Pulmonary artery endothelial cell (primary cell): ENCODE data around the gene HS3ST6. TPM values are rescaled to one million over a fixed set of nuclear protein-coding genes. Genes with fewer than 3 reads are reported as not detected.
"Not testable (repeated sequence)": the region's sequence is repeated elsewhere in the genome, so short reads cannot be mapped to it uniquely, and the experiment has no call there.

Experiments
- DNase-seq: peaks from one replicate; pipeline ENCODE4 v3.0.0-alpha.2; 2011; ENCODE audit warnings: low read depth, low spot score
- total RNA-seq: library from RNA; depleted of rRNA; stranded (reverse); fragments of >200 nt; gene quantifications from 2 replicates; pipeline ENCODE4 v1.2.3, GENCODE V29; 2014

Gene HS3ST6
- total RNA-seq, 1 donor from 2014 or later: not detected

GRCh38 chr16:1926271-1926670 lies 8.1 kb upstream of the HS3ST6 start:
- DNase-seq: no peak

GRCh38 chr16:1924095-1924494 lies 5.9 kb upstream of the HS3ST6 start:
- DNase-seq: no peak

DNA sequence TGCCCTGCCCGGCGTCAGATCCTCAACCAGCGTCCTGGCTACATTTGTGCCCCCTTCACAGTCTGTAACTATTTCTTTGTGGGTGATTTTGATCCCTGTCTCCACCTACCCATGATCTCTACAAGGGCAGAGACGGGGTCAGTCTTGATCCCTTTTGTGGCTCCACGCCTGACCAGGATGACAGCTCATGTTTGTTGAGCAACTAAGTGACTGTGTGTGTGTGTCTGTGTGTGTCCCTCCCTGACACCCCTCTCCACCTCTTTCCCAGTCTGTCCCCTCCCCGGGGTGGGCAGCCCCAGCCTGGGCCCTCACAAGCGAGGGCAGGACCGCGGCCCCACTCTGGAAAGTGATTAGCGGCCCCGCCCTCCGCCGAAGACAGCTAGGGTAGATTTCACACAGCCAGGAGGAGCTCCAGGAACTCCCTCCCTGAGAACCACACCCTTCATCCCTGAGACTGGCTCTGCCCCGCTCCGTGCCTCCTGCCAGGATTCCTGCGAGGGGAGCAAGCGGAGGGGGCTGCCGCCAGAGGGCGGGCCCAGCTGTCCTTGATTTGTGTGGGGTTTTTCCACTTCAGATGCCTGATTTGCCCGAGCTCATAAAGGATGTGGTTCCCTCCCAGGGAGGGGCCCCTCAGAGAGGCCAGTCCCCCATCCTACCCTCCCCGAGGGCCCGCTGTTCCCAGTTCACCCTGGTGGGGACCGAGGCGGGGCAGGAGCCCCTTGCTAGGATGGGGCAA lies 5.3 kb upstream of the HS3ST6 start:
- DNase-seq: no peak

- DNase-seq: no peak
Measured at GRCh38 chr16:1922357-1922756, 4.1 kb upstream of the HS3ST6 start.

- no peak for DNase-seq
Measured at GRCh38 chr16:1920727-1921171, 2.5 kb upstream of the HS3ST6 start.

DNA sequence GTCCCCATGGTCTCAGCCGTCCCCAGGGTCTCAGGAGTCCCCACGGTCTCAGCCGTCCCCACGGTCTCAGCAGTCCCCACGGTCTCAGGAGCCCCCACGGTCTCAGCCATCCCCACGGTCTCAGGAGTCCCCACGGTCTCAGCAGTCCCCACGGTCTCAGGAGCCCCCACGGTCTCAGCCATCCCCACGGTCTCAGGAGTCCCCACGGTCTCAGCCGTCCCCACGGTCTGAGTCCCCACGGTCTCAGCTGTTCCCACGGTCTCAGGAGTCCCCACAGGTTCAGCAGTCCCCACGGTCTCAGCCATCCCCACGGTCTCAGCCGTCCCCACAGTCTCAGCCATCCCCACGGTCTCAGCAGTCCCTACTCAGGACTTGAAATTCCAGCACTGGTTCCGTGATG lies 1.9 kb upstream of the HS3ST6 start:
- not testable (repeated sequence) for DNase-seq

GRCh38 chr16:1919327-1919998 lies 1.2 kb upstream of the HS3ST6 start:
- DNase-seq: no peak

- DNase-seq: no peak
Measured at GRCh38 chr16:1917665-1918350, 407 bp downstream of the HS3ST6 start.

DNA sequence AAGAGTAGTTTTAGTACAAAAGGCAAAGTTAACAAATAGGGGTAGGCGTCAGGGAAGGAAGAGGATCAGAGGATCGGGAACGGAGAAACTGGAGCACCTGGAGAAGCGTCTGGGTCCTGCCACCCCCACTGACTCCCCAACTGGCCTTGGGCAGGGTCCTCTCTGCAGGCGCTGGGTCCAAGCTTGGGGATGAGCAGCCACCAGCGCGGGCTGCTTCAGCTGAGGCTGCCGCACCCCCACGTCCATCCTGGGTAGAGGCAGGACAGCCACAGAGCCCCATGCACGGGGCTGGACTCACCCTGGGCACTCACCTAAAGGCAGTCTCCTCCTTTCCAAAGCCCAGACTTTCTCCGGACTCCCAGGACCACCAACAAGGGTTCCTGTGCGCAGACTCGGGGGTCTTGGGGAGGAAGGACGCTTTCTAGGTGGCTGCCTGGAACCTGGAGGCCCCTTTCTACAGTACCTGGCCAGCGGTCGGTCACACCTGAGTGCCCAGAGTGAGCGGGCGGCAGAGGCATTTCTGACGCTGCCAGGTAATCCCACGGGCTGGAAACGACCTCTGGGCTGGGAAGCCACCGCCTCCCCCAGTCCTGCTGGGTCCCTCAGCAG lies 1.1 kb downstream of the HS3ST6 start:
- no peak for DNase-seq

DNA sequence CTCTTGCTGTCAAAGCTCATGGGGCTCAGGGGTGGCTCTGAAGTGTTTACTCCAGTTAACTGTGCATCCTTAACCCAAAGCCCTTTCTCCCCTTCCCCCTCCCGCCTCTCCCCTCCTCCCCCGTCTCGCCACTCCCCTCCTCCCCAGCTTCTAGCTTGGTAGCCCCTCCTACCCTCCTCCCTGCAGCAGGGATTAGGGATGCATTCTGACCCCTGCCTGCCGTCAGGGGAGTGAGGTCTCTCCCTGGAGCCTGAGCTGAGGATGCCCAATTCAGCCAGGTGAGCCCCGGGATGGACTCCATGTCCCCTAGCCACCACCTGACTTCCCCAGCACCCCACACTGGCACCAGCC lies 1.6 kb downstream of the HS3ST6 start:
- no peak for DNase-seq

GRCh38 chr16:1915732-1916639 lies 2.2 kb downstream of the HS3ST6 start:
- no peak for DNase-seq

- no peak for DNase-seq
Measured at GRCh38 chr16:1914988-1915387, 3.2 kb downstream of the HS3ST6 start.

GRCh38 chr16:1914084-1914608 lies 4.1 kb downstream of the HS3ST6 start:
- DNase-seq: no peak

GRCh38 chr16:1913327-1914083 lies 4.7 kb downstream of the HS3ST6 start:
- no peak for DNase-seq

- no peak for DNase-seq
Measured at GRCh38 chr16:1912215-1912543, 6.0 kb downstream of the HS3ST6 start.

DNA sequence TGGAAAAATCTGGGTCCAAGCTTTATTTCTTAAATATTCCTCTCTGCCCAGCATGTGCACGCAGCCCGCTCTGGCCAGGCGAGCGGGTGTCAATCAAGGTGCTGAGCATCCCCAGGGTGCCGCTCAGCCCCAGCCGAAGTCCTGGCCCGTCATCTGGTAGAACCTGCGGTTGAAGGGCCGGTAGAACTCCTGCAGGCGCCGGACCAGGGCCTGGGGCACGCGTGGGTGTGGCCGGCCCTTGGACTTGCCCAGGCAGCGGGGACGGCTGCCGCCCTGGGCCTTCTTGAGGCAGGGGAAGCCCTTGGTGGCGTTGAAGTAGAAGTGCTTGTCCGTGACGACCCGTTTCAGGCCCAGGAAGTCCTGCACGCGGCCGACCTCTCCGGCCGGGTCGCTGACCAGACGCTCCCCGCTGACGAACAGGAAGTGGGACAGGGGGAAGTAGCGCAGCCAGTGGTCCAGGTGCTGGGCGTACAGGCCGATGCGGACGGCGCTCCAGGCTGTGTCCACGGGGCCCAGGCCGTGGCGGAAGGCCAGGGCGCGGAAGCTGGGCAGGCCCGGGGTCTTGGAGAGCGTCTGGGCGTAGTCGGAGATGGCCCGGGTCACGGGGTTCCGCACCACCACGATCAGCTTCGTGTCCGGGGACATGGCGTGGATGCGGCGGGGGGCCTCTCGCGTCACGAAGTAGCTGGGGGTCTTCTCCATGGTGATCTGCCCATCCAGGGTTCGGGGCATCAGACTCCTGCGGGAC lies 6.6 kb downstream of the HS3ST6 start:
- DNase-seq: no peak

GRCh38 chr16:1909561-1910231 lies 8.5 kb downstream of the HS3ST6 start:
- DNase-seq: no peak

GRCh38 chr16:1908983-1909382 lies 9.2 kb downstream of the HS3ST6 start:
- no peak for DNase-seq

DNA sequence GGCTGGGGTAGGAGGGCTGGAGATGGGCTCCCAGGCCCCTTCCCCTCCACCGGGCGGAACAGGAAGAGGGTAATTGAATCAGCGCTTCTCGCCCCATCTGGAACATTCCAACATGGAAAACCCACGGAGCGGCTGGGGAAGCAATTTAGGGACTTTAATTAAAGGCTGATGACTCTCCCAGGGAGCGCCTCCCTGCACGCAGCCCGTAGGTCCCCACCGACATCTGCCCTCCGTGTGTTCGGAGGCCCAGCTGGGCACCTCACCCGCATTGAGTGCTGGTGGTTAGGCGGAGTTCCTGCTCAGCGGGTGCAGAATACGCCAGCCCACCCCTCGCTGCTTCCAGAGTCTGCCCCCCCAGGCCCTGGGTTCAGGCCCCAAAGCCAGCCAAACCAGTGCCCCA lies 10.0 kb downstream of the HS3ST6 start:
- DNase-seq: no peak
